G401 (cell line): ENCODE measurements around the gene RHBDF1. TPM values are rescaled to one million over a fixed set of nuclear protein-coding genes. Genes with fewer than 3 reads are reported as not detected.

ENCODE experiments used
- DNase-seq: peaks from one replicate; pipeline ENCODE4 v3.0.0-alpha.2; 2015; ENCODE audit warnings: low spot score
- in situ Hi-C: cut with HindIII; loops from 2 replicates; pipeline ENCODE4 v1.10.0; 2016; ENCODE audit warnings: low sequenced_read_pairs, mixed read lengths
- total RNA-seq: library from RNA; depleted of rRNA; stranded (reverse); fragments of >200 nt; shearing (Covaris generic); gene quantifications from 2 replicates; pipeline ENCODE4 v1.2.3, GENCODE V29; 2014

The RHBDF1 gene
- total RNA-seq, 1 experiment from 2014 or later, result 24.9 TPM

GRCh38 chr16:96935-97381 lies 24.5 kb upstream of the RHBDF1 start:
- in situ Hi-C loops, result no loop called here

GRCh38 chr16:94918-95265 lies 22.5 kb upstream of the RHBDF1 start:
- no peak for DNase-seq
- in situ Hi-C loops, result no loop called here

More at GRCh38 chr16:96935-97381, 24.5 kb upstream of the RHBDF1 start:
- peak; percentile 78 for DNase-seq

- DNase-seq, result no peak
- in situ Hi-C loops, result no loop called here
These were observed 20.3 kb upstream of the RHBDF1 start for GRCh38 chr16:92431-93339.

- in situ Hi-C loops, result no loop called here
- DNase-seq, result peak; percentile 86
These were observed 19.1 kb upstream of the RHBDF1 start for GRCh38 chr16:91484-91883.

GRCh38 chr16:89391-90302 lies 17.2 kb upstream of the RHBDF1 start:
- in situ Hi-C loops, result no loop called here
- DNase-seq, result no peak

- DNase-seq, result no peak
- in situ Hi-C loops, result no loop called here
These were observed 16.2 kb upstream of the RHBDF1 start for GRCh38 chr16:88613-89012.

GRCh38 chr16:86483-86952 lies 14.1 kb upstream of the RHBDF1 start:
- no peak for DNase-seq

GRCh38 chr16:85865-86264 lies 13.4 kb upstream of the RHBDF1 start:
- peak; percentile 78 for DNase-seq
- in situ Hi-C loops, result no loop called here

More at GRCh38 chr16:86483-86952, 14.1 kb upstream of the RHBDF1 start:
- in situ Hi-C loops, result no loop called here

- DNase-seq, result no peak
- in situ Hi-C loops, result no loop called here
These were observed 13.0 kb upstream of the RHBDF1 start for GRCh38 chr16:85407-85782.

GRCh38 chr16:84718-85406 lies 12.4 kb upstream of the RHBDF1 start:
- in situ Hi-C loops, result no loop called here
- DNase-seq, result peak; percentile 74

GRCh38 chr16:83781-84615 lies 11.6 kb upstream of the RHBDF1 start:
- in situ Hi-C loops, result no loop called here
- DNase-seq, result no peak

- in situ Hi-C loops, result no loop called here
- no peak for DNase-seq
These were observed 10.7 kb upstream of the RHBDF1 start for GRCh38 chr16:83060-83603.

- no peak for DNase-seq
- in situ Hi-C loops, result no loop called here
These were observed 7.0 kb upstream of the RHBDF1 start for GRCh38 chr16:79151-80054.

- peak; percentile 68 for DNase-seq
- in situ Hi-C loops, result no loop called here
These were observed 6.2 kb upstream of the RHBDF1 start for GRCh38 chr16:78444-79150.

GRCh38 chr16:77807-78443 lies 5.5 kb upstream of the RHBDF1 start, which contains the start of gene MPG:
MPG (plus strand) TSS chr16:78225; CDS start chr16:78310, 85 bp downstream.
- in situ Hi-C loops, result no loop called here

GRCh38 chr16:77273-77806 lies 4.9 kb upstream of the RHBDF1 start:
- in situ Hi-C loops, result no loop called here
- DNase-seq, result no peak

More at GRCh38 chr16:77807-78443, 5.5 kb upstream of the RHBDF1 start, which contains the start of gene MPG:
- peak; percentile 79 for DNase-seq
